Keratinocyte (primary cell): ENCODE results near the gene ACOX2. TPM values are rescaled to one million over a fixed set of nuclear protein-coding genes. Genes with fewer than 3 reads are reported as not detected.

Experiments
- DNase-seq: peaks from one replicate; pipeline ENCODE4 v3.0.0-alpha.2; 2011; ENCODE audit warnings: low read depth, missing footprints, low spot score
- FAIRE-seq: peaks from 2 replicates; lab custom pipeline; 2011; peaks lifted over from hg19 to GRCh38; lab: Jason Lieb, UNC
- H2AFZ ChIP-seq: 2 replicates; pipeline ENCODE4 v1.6.0; 2012; ENCODE audit warnings: low read length, control low read depth, inconsistent platforms; ENCODE audit not compliant: control insufficient read depth
- H3K27ac ChIP-seq: 2 replicates; pipeline ENCODE4 v1.5.1; 2011; ENCODE audit warnings: low read length; ENCODE audit not compliant: control insufficient read depth, insufficient read depth
- H3K27me3 ChIP-seq: 3 replicates; pipeline ENCODE4 v1.6.0; 2011; ENCODE audit warnings: low read length; ENCODE audit not compliant: control insufficient read depth, insufficient read depth; ENCODE audit errors: extremely low read depth
- H3K36me3 ChIP-seq, 2 experiments: 2 replicates in 1 of 2; 3 replicates in 1 of 2; pipeline ENCODE4 v1.5.1; 2011; ENCODE audit warnings: low read length in 2 of 2, mild to moderate bottlenecking in 1 of 2; ENCODE audit not compliant: control insufficient read depth in 2 of 2, insufficient read depth in 2 of 2; ENCODE audit errors: extremely low read depth in 1 of 2
- H3K4me1 ChIP-seq: 3 replicates; pipeline ENCODE4 v1.5.1; 2011; ENCODE audit warnings: low read length; ENCODE audit not compliant: control insufficient read depth, insufficient read depth; ENCODE audit errors: extremely low read depth
- H3K4me2 ChIP-seq: 3 replicates; pipeline ENCODE4 v1.6.0; 2011; ENCODE audit warnings: low read depth, low read length; ENCODE audit not compliant: control insufficient read depth, insufficient read depth; ENCODE audit errors: extremely low read depth
- H3K4me3 ChIP-seq, 3 experiments: fragments of 200-600 bp in 1 of 3; sonication (generic) in 1 of 3; 2 replicates in 2 of 3; 3 replicates in 1 of 3; pipeline ENCODE4 v1.5.1; 2011 to 2016; ENCODE audit warnings: low read length in 3 of 3, mild to moderate bottlenecking in 3 of 3, control low read depth in 2 of 3, inconsistent platforms in 1 of 3, low read depth in 1 of 3, mixed read lengths in 1 of 3, mixed run types in 1 of 3, moderate library complexity in 1 of 3; ENCODE audit not compliant: control insufficient read depth in 2 of 3, insufficient read depth in 2 of 3; ENCODE audit errors: extremely low read depth in 1 of 3
- H3K79me2 ChIP-seq: 2 replicates; pipeline ENCODE4 v1.6.0; 2012; ENCODE audit warnings: low read length; ENCODE audit not compliant: control insufficient read depth, insufficient read depth
- H3K9ac ChIP-seq: 3 replicates; pipeline ENCODE4 v1.6.0; 2011; ENCODE audit warnings: low read length; ENCODE audit not compliant: control insufficient read depth, insufficient read depth; ENCODE audit errors: extremely low read depth
- H3K9me1 ChIP-seq: 3 replicates; pipeline ENCODE4 v1.6.0; 2011; ENCODE audit warnings: low read length; ENCODE audit not compliant: control insufficient read depth, insufficient read depth; ENCODE audit errors: extremely low read depth
- H3K9me3 ChIP-seq: 2 replicates; pipeline ENCODE4 v1.5.1; 2012; ENCODE audit warnings: low read depth, low read length; ENCODE audit not compliant: control insufficient read depth
- H4K20me1 ChIP-seq: 3 replicates; pipeline ENCODE4 v1.6.0; 2011; ENCODE audit warnings: low read length; ENCODE audit not compliant: control insufficient read depth, insufficient read depth; ENCODE audit errors: extremely low read depth
- EZH2 ChIP-seq: IDR thresholded peaks from one replicate; pipeline ENCODE4 v1.6.1; 2012; ENCODE audit warnings: inconsistent platforms, mild to moderate bottlenecking, low read length, moderate library complexity
- dilution Hi-C: fragments of 300-500 bp; cut with MboI; formaldehyde crosslinking; loops from one replicate; pipeline ENCODE4 v1.7.0; 2020; ENCODE audit warnings: low sequenced_read_pairs; ENCODE audit not compliant: extremely low pct_ligation_motif_present
- polyA plus RNA-seq, 5 experiments: library from polyadenylated mRNA; depleted of rRNA in 3 of 5; stranded (reverse) in 3 of 5; stranded (forward) in 1 of 5; unstranded in 1 of 5; fragments of >200 nt; gene quantifications; 1 replicate in 1 of 5; 2 replicates in 3 of 5; 3 replicates in 1 of 5; pipeline versions ENCODE4 v1.2.1 to v1.2.3, GENCODE V29; 2011 to 2012; ENCODE audit warnings: missing spikeins in 2 of 5, low read depth in 1 of 5, low replicate concordance in 1 of 5
- TF ChIP-seq, protein P1 (sequence below), 3 experiments: IDR thresholded peaks in 1 of 3; conservative IDR thresholded peaks in 1 of 3; optimal IDR thresholded peaks in 1 of 3; 2 replicates in 2 of 3; 3 replicates in 1 of 3; pipeline versions ENCODE3 to v1.5.1; 2011; ENCODE audit warnings: low read length in 3 of 3, mild to moderate bottlenecking in 3 of 3, moderate library complexity in 2 of 3, control low read depth in 1 of 3, inconsistent platforms in 1 of 3; ENCODE audit not compliant: insufficient read depth in 2 of 3; ENCODE audit errors: extremely low read depth in 1 of 3

ACOX2 gene
- polyA plus RNA-seq, 1 donor (not counting 4 experiments of a cell fraction or from before 2014, with no cell fraction given): 0.20 TPM

DNA sequence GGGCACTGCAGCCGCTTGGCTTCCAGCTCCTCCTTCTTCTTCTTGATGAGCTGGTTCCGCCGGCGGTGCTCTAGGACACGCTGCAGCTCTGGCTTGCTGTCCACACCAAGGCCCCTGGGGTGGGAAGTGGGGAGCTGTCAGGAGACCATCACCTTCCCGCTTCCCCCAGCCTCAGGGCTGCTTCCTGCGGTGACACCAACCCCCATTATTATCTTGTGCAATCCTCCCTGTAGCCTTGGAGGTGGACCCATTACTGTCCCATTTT, 30.2 kb upstream of the ACOX2 start:
- Histone ChIP-seq H3K27me3 (no peaks in the 10 kb centered on the region), H3K9me1 (no peaks in the 10 kb centered on the region), H2AFZ (no peak overlapping the region), H3K4me2 (no peak overlapping the region), H3K27ac (no peak overlapping the region), H3K79me2 (no peaks in the 10 kb centered on the region), H3K9ac (no peak overlapping the region), H3K36me3 (no peaks in the 10 kb centered on the region), H4K20me1 (no peaks in the 10 kb centered on the region), H3K4me3 (no peak overlapping the region), H3K9me3 (no peaks in the 10 kb centered on the region), H3K4me1 (peaks cover 17% of the 10 kb centered on the region)
- FAIRE-seq: no peak
- TF ChIP-seq, protein P1, sequence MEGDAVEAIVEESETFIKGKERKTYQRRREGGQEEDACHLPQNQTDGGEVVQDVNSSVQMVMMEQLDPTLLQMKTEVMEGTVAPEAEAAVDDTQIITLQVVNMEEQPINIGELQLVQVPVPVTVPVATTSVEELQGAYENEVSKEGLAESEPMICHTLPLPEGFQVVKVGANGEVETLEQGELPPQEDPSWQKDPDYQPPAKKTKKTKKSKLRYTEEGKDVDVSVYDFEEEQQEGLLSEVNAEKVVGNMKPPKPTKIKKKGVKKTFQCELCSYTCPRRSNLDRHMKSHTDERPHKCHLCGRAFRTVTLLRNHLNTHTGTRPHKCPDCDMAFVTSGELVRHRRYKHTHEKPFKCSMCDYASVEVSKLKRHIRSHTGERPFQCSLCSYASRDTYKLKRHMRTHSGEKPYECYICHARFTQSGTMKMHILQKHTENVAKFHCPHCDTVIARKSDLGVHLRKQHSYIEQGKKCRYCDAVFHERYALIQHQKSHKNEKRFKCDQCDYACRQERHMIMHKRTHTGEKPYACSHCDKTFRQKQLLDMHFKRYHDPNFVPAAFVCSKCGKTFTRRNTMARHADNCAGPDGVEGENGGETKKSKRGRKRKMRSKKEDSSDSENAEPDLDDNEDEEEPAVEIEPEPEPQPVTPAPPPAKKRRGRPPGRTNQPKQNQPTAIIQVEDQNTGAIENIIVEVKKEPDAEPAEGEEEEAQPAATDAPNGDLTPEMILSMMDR (optimal IDR thresholded peaks at IDR 0.05 in 1 of 3, IDR thresholded peaks at IDR 0.05 in 1 of 3, conservative IDR thresholded peaks at IDR 0.05 in 1 of 3; ENCODE audit: extremely low read depth in 1 of 3, insufficient read depth in 2 of 3, low read length in 3 of 3): no peak
- no peak for TF ChIP-seq EZH2
- DNase-seq: no peak
- dilution Hi-C loops: no loop called here

DNA sequence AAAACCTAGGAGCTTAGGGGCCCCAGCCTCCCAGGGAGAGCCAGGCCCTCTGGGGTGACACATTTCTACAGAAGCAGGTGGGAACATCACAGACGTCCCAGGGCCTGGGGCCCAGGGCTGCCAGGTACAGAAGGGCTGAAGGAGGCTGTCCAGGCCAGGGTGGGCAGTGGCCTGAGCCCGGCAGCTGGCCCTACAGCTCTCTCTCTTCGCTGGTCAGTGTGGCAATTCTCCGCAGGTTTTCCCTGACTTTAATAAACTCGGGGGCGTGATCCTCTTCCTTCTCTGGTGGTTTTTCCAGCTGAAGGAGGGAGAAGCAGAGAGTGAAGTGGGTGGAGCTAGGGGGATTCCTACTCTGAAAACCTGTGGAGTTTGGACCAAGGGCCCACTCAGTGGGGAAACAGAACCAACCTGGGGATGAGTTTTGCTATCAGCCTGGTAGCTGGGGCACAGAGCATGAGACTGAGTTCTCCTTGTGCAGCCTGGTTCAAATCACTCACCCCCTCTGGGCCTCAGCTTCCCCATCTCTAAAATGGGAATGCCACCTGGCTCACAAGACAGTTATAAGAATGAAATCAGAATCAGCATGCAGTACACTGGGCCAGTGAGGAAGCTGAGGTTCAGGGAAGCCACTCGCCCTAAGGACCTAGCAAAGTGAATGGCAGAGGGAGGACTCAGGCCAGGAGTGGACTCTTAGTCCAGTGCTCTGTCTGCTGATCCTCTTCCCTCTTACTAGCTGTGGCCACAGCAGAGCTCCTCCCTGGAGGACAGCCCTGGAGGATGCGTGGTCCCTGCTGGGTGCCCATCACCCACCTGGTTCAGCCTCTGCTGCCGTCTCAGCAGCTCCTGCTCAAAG, 29.6 kb upstream of the ACOX2 start:
- FAIRE-seq: no peak

More for the DNA sequence above, 29.6 kb upstream of the ACOX2 start:
- no peaks in the 10 kb centered on the region for H3K27me3 ChIP-seq
- TF ChIP-seq, protein P1 (optimal IDR thresholded peaks at IDR 0.05 in 1 of 3, IDR thresholded peaks at IDR 0.05 in 1 of 3, conservative IDR thresholded peaks at IDR 0.05 in 1 of 3; ENCODE audit: extremely low read depth in 1 of 3, insufficient read depth in 2 of 3, low read length in 3 of 3): no peak
- no peak for TF ChIP-seq EZH2
- no peaks in the 10 kb centered on the region for H3K9me3 ChIP-seq
- dilution Hi-C loops: no loop called here
- no peak overlapping the region for H3K4me3 ChIP-seq
- no peaks in the 10 kb centered on the region for H4K20me1 ChIP-seq
- no peaks in the 10 kb centered on the region for H3K9me1 ChIP-seq
- H2AFZ ChIP-seq: no peak overlapping the region
- no peak overlapping the region for H3K9ac ChIP-seq
- H3K79me2 ChIP-seq: no peaks in the 10 kb centered on the region
- DNase-seq: no peak
- no peaks in the 10 kb centered on the region for H3K36me3 ChIP-seq
- H3K4me2 ChIP-seq: no peak overlapping the region
- peaks cover 17% of the 10 kb centered on the region for H3K4me1 ChIP-seq
- H3K27ac ChIP-seq: no peak overlapping the region
